Activated T-helper 1 cell treated with anti-CD3 and anti-CD28 coated beads, Interleukin-12 subunit alpha, Interleukin-12 subunit beta, Interleukin-2, Interleukin-4 antibody, amounts not matched to agents 30 ng/mL and 10 ng/mL and 1 ng/mL, durations not matched to agents 14 hours and 24 hours and 36 hours (primary cell): Measurements from ENCODE around the gene WDR45. TPM values are rescaled to one million over a fixed set of nuclear protein-coding genes. Genes with fewer than 3 reads are reported as not detected.

Source experiments
- DNase-seq: peaks from one replicate; pipeline ENCODE4 v3.0.0; 2021; ENCODE audit warnings: low spot score
- H3K27ac Mint-ChIP-seq: one replicate; pipeline ENCODE4 v1.8.0; 2021; ENCODE audit warnings: mild to moderate bottlenecking, mixed read lengths
- H3K27me3 Mint-ChIP-seq: one replicate; pipeline ENCODE4 v1.8.0; 2022; ENCODE audit warnings: mild to moderate bottlenecking, moderate library complexity, mixed read lengths; ENCODE audit not compliant: insufficient read depth
- H3K36me3 Mint-ChIP-seq: one replicate; pipeline ENCODE4 v1.8.0; 2021; ENCODE audit warnings: low read depth, mixed read lengths
- H3K4me1 Mint-ChIP-seq: one replicate; pipeline ENCODE4 v1.8.0; 2021; ENCODE audit warnings: low read depth, mixed read lengths
- H3K4me3 Mint-ChIP-seq: one replicate; pipeline ENCODE4 v1.8.0; 2021; ENCODE audit warnings: mild to moderate bottlenecking, moderate library complexity, mixed read lengths
- H3K9me3 Mint-ChIP-seq: one replicate; pipeline ENCODE4 v1.8.0; 2021; ENCODE audit warnings: mixed read lengths
- intact Hi-C: fragments of 100-400 bp; cut with micrococcal nuclease; formaldehyde crosslinking; loops from one replicate; pipeline ENCODE4 v1.15.1; 2024
- total RNA-seq: library from RNA; stranded (reverse); gene quantifications from 2 replicates; pipeline ENCODE4 v1.2.3, GENCODE V29; 2022

Gene WDR45
- total RNA-seq, 1 donor from 2014 or later: 53.0 TPM

DNA sequence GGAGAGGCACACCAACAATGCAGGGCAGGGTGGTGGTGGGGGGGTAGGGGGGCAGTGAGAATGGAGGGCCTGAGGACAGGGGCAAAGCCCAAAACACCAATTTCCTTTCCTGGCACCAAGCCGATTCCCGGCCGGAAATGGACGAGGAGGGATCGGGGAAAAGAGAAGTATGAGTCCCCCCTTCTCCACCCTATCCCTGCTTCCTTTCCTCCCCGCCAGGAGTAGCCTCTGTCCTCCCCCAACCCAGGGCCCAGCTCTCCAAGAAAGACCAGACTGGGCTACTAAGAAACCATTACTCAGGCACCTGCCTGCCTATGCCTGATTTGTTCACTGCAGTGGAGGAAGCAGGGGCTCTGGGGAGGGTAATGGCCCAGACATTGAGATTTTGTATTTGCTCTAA is 20.5 kb downstream of the WDR45 start:
- no peaks in the 10 kb centered on the region for H3K9me3 Mint-ChIP-seq
- H3K4me3 Mint-ChIP-seq: no peak overlapping the region
- no peaks in the 10 kb centered on the region for H3K27me3 Mint-ChIP-seq
- no peak for DNase-seq
- no peak overlapping the region for H3K27ac Mint-ChIP-seq
- intact Hi-C loops: no loop called here
- H3K4me1 Mint-ChIP-seq: peaks cover 16% of the 10 kb centered on the region
- H3K36me3 Mint-ChIP-seq: peaks cover 3% of the 10 kb centered on the region

DNA sequence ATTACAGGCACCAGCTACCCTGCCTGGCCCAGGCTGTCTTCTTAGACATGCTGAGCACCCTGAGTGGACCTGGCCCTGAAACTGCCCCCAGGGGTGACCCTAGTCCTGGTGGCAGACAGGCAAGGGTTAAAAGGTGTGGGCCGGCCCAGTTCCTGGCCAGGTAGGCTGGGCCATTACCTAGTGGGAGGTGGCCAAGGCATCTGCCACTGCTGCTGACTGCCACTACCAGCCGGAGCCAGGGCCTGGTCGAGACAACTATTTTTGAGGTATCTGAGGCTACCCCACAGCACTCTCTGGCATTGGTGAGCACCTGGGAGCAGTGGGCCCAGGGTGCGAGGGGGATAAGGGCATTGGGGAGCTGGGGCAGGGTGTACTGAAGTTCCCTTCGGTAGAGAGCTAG is 20.9 kb downstream of the WDR45 start, which contains the start of gene CCDC120:
Gene CCDC120 (plus strand): TSS at position 206 of the 400 bp plus-strand sequence. CDS start 3,043 bp downstream, outside the sequence.
- Mint-ChIP-seq H3K36me3 (peaks cover 3% of the 10 kb centered on the region), H3K27ac (no peak within 1 kb of the TSS), H3K9me3 (no peaks in the 10 kb centered on the region), H3K4me1 (peaks cover 20% of the 10 kb centered on the region), H3K4me3 (no peak within 1 kb of the TSS), H3K27me3 (no peaks in the 10 kb centered on the region)
- intact Hi-C loops: no loop called here
- DNase-seq: no peak

DNA sequence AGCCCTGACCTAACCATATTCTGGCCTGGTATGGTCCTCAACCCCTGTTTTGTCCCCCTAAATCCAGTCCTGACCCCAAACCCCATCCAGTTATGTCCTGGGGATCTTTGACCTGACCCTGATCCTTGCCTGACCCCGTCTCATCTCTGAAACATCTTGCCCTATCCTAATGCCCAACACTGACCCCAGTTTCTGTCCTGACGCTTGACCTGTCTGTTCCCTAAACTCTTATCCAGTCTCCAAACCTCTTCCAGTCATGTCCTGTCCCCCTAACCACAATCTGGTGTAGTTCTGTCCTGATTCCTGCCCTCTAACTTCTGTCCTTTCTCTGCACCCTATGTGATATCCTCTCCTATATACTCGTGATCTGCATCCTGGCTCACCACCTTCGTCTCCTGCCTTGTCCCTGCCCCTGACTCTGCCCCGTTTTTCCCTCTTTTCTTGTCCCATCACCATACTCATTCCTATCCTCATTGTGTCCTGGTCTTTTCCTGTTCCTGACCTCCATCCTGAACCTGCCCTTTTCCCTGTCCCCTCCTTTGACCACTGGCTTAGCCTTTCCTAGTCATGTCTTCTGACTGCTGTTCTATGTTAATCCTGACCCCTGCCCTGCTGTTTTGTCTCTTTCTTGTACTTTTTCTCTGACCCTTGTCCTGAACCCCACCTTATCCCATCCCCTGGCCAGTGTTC is 25.5 kb downstream of the WDR45 start:
- Mint-ChIP-seq H3K36me3 (no peaks in the 10 kb centered on the region), H3K9me3 (no peaks in the 10 kb centered on the region), H3K4me1 (peaks cover 29% of the 10 kb centered on the region), H3K27ac (peak overlapping the region; percentile 84), H3K4me3 (peak overlapping the region; percentile 85), H3K27me3 (no peaks in the 10 kb centered on the region)
- DNase-seq: no peak
- intact Hi-C loops: no loop called here

DNA sequence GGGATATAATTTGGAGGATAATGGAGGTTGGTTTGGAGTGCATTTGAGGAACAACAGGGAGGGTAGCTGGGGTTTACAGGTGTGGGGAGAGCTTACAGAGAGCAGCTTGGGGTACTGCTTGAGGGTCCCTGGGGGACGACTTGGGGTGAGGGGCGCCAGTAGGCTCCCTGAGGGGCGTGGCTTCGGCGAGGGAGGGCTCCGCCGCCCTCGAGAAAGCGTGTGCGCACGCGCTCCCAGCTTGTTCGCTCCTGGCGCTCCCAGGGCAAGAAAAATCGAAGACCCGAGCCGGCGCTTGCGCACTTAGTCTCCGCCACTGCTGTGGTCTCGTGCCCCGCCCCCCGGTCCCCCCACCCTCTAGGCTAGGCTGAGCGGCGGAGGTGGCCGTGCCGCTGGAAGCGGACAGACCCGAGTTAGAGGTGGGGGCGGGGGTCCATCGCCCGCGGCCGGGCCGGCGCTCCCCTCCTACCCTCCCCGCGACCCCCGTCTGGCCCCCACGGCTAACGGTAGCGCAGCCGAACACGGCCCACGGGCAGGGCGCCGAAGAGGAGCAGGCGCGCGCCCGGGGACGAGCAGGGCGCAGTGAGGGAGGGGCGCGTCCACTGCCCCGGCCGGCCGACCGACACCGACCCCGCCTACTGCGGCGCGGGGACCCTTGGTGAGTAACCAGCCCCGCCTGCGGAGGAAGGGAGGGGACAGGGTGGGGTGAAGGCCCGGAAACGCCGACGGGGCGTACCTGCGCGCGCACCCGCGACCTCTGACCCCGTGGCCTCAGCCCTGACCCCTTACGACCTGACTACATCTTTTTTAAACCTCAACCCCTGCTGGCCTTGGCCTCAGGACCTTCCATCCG is 26.2 kb downstream of the WDR45 start:
- DNase-seq: peak; percentile 50
- peaks cover 29% of the 10 kb centered on the region for H3K4me1 Mint-ChIP-seq
- intact Hi-C loops: loop anchor here (1.0 kb wide), 1 partner anchor 10 kb away; the partner anchor contains the start of gene TFE3

DNA sequence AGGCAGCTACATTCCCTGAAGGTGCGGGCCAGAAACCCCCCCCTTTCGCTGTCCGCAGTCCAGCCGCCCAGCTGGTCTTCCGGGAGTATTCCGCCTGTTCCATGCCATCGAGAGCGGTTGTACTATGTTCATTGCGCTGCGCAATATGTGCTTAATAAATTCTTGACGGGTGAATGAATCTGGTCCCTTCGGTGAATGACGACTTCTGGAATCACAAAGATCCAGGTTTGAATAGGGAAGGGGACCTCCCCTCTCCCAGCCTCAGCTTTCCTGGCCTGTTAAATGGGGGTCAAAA is 35.8 kb downstream of the WDR45 start:
- intact Hi-C loops: loop anchor here (1.0 to 5.0 kb wide), 15 partner anchors 9 to 505 kb away; partner anchors contain the start of genes GPKOW, GRIPAP1, PIM2 and PPP1R3F
- Mint-ChIP-seq H3K36me3 (peaks cover 12% of the 10 kb centered on the region), H3K4me3 (peak overlapping the region; percentile 96), H3K4me1 (peaks cover 33% of the 10 kb centered on the region), H3K27ac (peak overlapping the region; percentile 89), H3K9me3 (no peaks in the 10 kb centered on the region), H3K27me3 (no peaks in the 10 kb centered on the region)
- DNase-seq: no peak

More for the DNA sequence above, 26.2 kb downstream of the WDR45 start:
- Mint-ChIP-seq H3K27ac (peak overlapping the region; percentile 89), H3K36me3 (no peaks in the 10 kb centered on the region), H3K27me3 (no peaks in the 10 kb centered on the region), H3K4me3 (peak overlapping the region; percentile 85), H3K9me3 (no peaks in the 10 kb centered on the region)

DNA sequence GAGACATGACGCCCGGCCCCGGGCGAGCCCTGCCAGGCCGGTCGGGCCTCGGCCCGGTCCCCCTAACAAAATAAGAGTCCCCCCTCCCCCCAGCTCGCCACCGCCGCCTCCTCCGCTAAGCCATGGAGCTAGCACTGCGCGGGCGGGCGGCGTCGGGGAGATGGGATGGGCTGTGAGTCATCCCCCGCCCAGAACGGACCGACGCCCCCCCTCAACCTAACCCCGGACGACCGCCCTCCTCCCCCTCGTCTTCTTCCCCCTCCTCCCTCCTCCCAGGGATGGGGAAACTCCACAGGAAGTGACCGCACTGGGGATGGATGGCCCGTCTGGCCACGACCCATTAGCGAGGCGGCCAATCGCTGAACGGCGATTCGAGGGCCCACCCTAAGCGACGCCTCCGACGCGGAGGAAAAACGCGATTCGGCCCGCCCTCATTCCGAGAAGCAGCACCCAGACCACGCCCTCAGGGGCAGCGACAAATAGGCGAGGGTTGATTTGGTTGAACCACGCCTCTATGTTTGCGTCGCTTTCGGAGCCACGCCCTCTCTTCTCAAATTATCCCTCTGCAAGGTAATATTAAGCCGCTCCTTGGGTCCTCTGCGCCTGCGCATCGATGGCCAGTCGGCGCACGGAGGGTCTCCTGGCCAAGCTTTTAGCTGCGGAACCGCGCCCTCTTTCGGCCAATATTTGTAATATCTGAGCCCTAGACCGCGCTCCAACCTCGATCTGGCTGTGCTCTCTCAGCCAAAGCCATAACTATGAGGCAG is 36.3 kb downstream of the WDR45 start, which contains the start of gene TFE3:
Gene TFE3 (minus strand): TSS at position 138 of the 767 bp plus-strand sequence. CDS start 131 bp downstream, at position 7.
- peak within 1 kb of the TSS; percentile 96 for H3K4me3 Mint-ChIP-seq
- H3K4me1 Mint-ChIP-seq: peaks cover 39% of the 10 kb centered on the region
- peak within 1 kb of the TSS; percentile 95 for H3K27ac Mint-ChIP-seq
- H3K9me3 Mint-ChIP-seq: no peaks in the 10 kb centered on the region
- intact Hi-C loops: loop anchor here (1.0 to 5.0 kb wide), 15 partner anchors 10 to 504 kb away; partner anchors contain the start of genes GPKOW, GRIPAP1, PIM2 and PPP1R3F
- peaks cover 17% of the 10 kb centered on the region for H3K36me3 Mint-ChIP-seq
- peak; percentile 94 for DNase-seq
- H3K27me3 Mint-ChIP-seq: no peaks in the 10 kb centered on the region

DNA sequence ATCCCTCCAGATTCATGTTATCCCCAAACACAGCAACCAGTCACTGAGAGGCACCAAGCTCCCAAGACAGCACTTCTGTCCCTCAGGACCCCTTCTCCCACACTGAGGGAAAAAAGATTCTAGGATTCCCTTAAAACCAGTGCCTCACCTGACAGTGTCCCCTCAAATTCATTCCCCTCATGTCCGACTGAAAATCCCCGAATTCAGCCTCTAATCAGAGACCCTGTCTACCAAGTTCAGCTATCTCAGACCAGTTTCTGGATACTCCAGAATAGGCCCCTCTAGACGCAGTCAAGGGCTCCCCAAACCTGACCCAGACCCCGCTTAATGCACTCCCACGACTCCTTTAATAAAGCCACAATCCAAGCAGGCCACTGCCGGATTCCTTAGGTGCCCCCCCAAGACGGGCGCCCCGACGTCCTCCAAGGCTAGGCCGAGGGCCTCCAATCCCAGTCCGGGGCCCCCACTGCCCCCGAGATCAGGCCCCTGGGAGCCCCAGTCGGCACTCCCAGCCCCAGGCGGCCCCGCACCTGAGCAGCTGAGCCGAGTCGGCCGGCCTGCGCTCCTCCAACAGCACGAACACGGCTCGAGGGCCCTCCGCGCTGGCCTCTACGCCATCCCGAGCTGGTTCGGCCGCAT is 37.0 kb downstream of the WDR45 start:
- peak overlapping the region; percentile 96 for H3K4me3 Mint-ChIP-seq
- intact Hi-C loops: loop anchor here (1.0 to 5.0 kb wide), 15 partner anchors 11 to 503 kb away; partner anchors contain the start of genes GPKOW, GRIPAP1, PIM2 and PPP1R3F
- H3K27me3 Mint-ChIP-seq: no peaks in the 10 kb centered on the region
- peak overlapping the region; percentile 95 for H3K27ac Mint-ChIP-seq
- no peak for DNase-seq
- H3K4me1 Mint-ChIP-seq: peaks cover 39% of the 10 kb centered on the region
- peaks cover 21% of the 10 kb centered on the region for H3K36me3 Mint-ChIP-seq
- H3K9me3 Mint-ChIP-seq: no peaks in the 10 kb centered on the region

DNA sequence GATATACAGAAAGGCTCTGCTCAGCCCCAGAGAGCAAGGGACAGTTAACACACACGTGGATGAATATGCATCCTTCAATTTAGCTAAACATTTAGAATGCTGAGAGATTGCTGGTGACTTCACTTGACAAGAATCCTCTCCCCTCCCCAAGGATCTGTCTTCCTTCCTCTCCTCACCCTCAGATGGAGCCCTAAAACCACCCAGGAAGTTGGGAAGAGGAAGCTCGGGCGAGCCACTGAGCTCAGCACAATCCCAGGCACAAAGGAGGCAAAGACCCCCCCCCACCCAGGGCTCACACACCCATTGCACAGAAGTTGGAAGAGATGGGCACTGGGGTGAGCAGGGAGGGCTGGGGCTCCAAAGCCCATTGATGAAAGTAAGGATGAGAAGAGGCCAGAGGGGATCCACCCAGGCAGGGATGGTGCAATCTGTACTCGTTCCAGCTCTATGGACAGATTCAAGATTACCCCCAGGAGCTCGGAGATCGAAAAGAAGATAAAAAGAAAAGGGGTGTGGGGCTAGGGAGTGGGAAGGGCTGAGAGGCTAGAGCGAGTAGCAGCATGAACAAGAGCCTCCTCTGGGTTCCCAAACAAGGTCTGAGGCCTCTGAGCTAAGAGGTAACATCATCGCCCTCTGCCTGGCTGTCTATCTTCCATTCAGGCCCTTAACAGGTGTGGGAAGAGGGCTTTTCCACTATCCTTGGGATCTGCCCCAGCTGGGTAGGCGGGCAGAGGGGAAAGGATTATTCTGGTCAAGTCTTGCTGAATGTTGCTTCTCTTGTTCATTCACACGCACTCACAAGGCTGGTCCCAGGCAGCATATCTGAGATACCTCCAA is 37.7 kb downstream of the WDR45 start:
- H3K4me3 Mint-ChIP-seq: peak overlapping the region; percentile 96
- peaks cover 39% of the 10 kb centered on the region for H3K4me1 Mint-ChIP-seq
- H3K27me3 Mint-ChIP-seq: no peaks in the 10 kb centered on the region
- peak overlapping the region; percentile 95 for H3K27ac Mint-ChIP-seq
- H3K36me3 Mint-ChIP-seq: peaks cover 22% of the 10 kb centered on the region
- H3K9me3 Mint-ChIP-seq: no peaks in the 10 kb centered on the region
- DNase-seq: no peak
- intact Hi-C loops: loop anchor here (2.0 to 5.0 kb wide), 2 partner anchors 37 to 80 kb away; partner anchors contain the start of genes GPKOW and WDR45

DNA sequence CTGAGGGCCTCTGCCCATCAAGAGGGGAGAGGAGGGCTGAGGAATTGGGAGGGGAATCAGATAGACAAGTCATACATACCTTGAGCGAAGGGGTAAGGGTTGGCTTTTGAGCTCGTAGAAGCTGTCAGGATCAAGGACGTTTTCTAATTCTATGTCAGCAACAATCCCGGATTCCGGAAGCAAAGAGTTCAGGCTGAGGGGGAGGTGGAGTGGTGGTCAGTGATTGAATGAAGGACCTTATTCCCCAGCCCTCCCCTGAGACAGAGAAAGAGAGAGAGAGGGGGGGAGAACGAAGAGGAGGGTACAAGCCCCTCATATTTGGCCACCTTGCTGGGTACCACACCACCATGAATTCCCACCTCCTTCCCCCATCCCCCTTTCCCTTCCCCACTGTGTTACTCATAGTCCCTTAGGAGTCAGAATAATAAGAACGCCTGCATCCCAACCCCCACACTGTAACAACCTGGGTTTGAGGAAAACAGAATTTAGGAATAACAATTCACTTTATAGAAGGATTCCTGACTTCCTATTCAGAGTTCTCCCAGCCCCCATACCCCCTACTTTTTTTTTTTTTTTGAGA is 39.2 kb downstream of the WDR45 start:
- Mint-ChIP-seq H3K4me3 (peak overlapping the region; percentile 96), H3K27me3 (no peaks in the 10 kb centered on the region), H3K36me3 (peaks cover 22% of the 10 kb centered on the region), H3K9me3 (no peaks in the 10 kb centered on the region), H3K4me1 (peaks cover 39% of the 10 kb centered on the region), H3K27ac (peak overlapping the region; percentile 95)
- intact Hi-C loops: loop anchor here (5.0 kb wide), 1 partner anchor 82 kb away; the partner anchor contains the start of gene GPKOW
- DNase-seq: no peak

DNA sequence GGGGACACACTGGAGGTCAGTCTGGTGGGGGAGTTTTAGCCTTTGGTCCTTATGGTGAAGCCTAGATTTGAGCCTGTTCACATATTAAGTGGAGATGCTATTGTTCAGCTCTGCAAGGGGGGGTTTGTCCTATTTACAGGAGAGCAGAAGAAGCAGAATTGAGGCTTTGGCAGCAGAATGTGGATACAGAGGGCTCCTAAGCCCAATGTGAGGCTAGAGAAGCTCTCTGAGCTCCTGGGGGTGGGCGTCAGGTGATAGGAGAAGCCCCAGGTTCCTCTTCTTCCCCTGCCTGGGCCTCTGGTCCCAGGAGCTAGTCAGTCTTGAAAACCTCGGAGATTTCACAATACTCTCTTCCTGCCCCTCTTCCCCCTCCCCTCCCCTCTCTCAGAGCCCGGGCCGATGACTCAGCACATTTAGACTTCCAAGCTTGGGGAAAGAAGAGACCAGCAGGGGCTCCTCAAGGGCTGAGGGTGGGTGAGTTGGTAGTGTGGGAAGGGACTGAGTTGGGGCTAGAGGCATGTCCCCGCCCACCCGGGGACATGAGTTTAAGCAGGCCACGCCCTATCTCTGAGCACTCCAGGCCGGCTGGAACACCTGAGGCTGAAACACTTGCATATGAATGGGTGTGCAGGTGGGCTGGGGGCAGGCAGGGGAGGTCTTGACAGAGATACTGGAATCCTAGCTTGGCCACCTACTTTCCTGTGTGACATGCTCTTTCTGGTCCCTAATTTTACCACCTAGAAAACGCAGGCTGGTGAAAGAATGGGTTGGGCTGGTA is 39.9 kb downstream of the WDR45 start:
- DNase-seq: peak; percentile 33
- peaks cover 22% of the 10 kb centered on the region for H3K36me3 Mint-ChIP-seq
- H3K4me1 Mint-ChIP-seq: peaks cover 39% of the 10 kb centered on the region
- H3K27ac Mint-ChIP-seq: peak overlapping the region; percentile 71
- no peaks in the 10 kb centered on the region for H3K27me3 Mint-ChIP-seq
- intact Hi-C loops: loop anchor here (5.0 kb wide), 1 partner anchor 83 kb away; the partner anchor contains the start of gene GPKOW
- H3K9me3 Mint-ChIP-seq: no peaks in the 10 kb centered on the region
- H3K4me3 Mint-ChIP-seq: peak overlapping the region; percentile 70
